IPS-15b (cell line): ENCODE results near the gene NAXD.
"Not testable (repeated sequence)": the region's sequence is repeated elsewhere in the genome, so short reads cannot be mapped to it uniquely, and the experiment has no call there.

Source experiments
- H3K27me3 ChIP-seq: one replicate; pipeline ENCODE4 v1.6.1; 2013; ENCODE audit warnings: low read length; ENCODE audit not compliant: control insufficient read depth, insufficient read depth
- H3K36me3 ChIP-seq: one replicate; pipeline ENCODE4 v1.6.1; 2013; ENCODE audit warnings: low read length; ENCODE audit not compliant: control insufficient read depth, insufficient read depth
- H3K4me1 ChIP-seq: one replicate; pipeline ENCODE4 v1.6.1; 2013; ENCODE audit warnings: mild to moderate bottlenecking, low read length; ENCODE audit not compliant: control insufficient read depth, insufficient read depth
- H3K4me3 ChIP-seq: one replicate; pipeline ENCODE4 v1.5.1; 2013; ENCODE audit warnings: low read depth, low read length
- H3K9ac ChIP-seq: one replicate; pipeline ENCODE4 v1.6.1; 2013; ENCODE audit warnings: low read depth, mild to moderate bottlenecking, low read length
- H3K9me3 ChIP-seq: one replicate; pipeline ENCODE4 v1.6.1; 2013; ENCODE audit warnings: mild to moderate bottlenecking, low read length; ENCODE audit not compliant: control insufficient read depth, insufficient read depth

The NAXD gene

DNA sequence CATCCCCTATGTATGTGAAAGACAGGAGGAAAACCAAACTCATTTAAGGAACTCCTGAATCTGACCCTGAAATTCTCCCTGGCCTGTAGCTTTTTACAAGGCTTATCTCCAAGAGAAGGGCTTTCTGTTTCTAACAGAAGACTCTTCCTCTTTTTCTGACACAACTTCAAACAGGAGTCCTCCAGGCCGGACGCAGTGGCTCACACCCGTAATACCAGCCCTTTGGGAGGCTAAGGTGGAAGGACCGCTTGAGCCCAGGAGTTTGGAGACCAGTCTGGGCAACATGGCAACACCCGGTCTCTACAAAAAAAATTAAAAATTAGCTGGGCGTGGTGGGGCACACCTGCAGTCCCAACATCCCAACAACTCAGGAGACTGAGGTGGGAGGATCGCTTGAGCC, 48.7 kb downstream of the NAXD start:
- H3K4me3 ChIP-seq, result no peak overlapping the region
- H3K27me3 ChIP-seq, result no peaks in the 10 kb centered on the region
- no peaks in the 10 kb centered on the region for H3K4me1 ChIP-seq
- peaks cover 20% of the 10 kb centered on the region for H3K36me3 ChIP-seq
- H3K9ac ChIP-seq, result no peak overlapping the region
- peaks cover 5% of the 10 kb centered on the region for H3K9me3 ChIP-seq

DNA sequence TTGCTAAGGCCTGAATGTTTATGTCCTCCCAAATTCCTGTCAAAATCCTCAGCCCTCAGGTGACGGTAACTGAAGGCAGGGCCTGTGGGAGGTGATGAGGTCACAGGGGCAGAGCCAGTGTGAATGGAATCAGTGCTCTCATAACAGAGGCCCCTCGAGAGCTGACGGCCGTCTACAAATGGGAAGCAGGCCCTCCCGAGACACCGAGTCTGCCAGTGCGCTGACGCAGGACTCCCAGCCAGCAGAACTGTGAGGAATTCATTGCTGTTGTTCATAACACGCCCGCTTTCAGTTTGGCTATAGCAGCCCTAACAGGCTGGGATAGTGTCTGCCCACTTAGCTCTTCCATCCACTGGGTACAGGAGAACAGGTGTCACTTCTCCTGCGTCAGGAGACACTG, 49.3 kb downstream of the NAXD start:
- H3K36me3 ChIP-seq, result peaks cover 25% of the 10 kb centered on the region
- H3K27me3 ChIP-seq, result no peaks in the 10 kb centered on the region
- no peak overlapping the region for H3K9ac ChIP-seq
- no peak overlapping the region for H3K4me3 ChIP-seq
- H3K9me3 ChIP-seq, result peaks cover 6% of the 10 kb centered on the region
- H3K4me1 ChIP-seq, result no peaks in the 10 kb centered on the region

DNA sequence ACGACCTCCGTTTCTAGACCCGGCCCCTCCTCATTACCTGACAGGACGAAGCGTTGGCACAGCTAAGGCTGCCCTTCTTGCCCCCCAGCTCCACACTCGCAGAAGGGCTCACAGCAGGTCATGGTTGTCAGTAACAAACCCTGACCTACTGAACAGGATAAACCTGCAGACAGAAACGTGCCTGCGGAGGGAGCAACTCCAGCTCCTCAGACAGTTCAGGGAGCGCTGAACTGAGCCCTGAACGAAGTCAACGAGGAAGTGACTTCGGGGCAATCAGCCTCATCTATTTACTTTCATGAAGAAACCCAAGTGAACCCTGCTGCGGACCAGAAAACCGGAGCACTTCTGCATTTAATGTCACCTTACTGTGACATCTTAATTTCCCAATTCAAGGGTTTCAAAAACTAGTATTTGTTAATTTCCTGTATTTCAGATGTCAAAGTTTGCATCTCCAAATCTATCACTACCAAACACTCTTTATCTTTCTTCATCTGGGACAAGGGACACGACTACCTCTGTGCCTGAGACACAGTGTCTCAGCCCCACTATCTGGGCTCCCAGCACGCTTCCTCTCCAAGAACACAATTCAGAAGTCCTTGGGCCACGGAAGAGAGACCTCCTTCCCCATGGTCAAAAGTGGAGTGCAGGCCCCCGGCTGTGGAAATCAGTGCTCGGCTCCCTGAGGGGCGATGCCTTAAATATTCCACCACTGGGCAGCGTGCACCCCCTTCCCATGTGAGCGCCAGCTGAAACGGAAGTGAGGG, 50.3 kb downstream of the NAXD start:
- Histone ChIP-seq H3K9ac (no peak overlapping the region), H3K27me3 (no peaks in the 10 kb centered on the region), H3K9me3 (peaks cover 6% of the 10 kb centered on the region), H3K4me3 (no peak overlapping the region), H3K36me3 (peaks cover 25% of the 10 kb centered on the region), H3K4me1 (no peaks in the 10 kb centered on the region)

DNA sequence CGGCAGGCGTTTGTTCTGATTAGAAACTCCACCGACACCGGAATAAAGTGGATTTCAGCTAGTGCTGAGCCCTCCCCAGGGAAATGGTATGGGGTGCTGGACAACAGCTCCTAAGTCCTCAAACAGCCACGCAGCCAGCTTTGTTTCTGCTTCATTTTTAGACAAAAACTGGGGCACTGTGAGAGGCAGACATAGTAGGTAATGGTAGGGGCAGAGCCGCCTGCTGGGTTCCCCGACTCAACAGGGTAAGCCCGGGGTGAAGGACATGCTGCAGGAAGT, 50.8 kb downstream of the NAXD start:
- Histone ChIP-seq H3K36me3 (peaks cover 25% of the 10 kb centered on the region), H3K4me1 (no peaks in the 10 kb centered on the region), H3K4me3 (no peak overlapping the region), H3K9ac (no peak overlapping the region), H3K27me3 (no peaks in the 10 kb centered on the region), H3K9me3 (peaks cover 6% of the 10 kb centered on the region)

DNA sequence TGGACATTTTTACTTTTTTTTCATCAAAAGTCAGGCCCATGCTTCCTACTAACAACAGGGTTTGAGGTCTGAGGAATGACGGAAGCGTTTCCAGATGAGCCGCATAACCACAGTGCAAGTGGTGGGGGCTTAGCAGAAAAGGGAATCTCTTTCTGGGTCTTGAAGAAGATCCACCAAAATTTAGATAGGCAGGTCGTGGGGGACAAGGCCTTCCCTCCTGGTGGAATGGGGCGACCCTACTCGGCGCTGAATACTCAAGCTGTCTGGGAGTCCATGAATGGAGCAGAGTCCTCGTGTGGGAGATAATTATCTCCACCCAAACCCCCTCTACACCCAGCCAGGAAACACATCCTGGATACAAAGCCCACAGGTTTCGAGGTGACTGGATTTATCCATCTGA, 53.7 kb downstream of the NAXD start:
- Histone ChIP-seq H3K9me3 (peaks cover 6% of the 10 kb centered on the region), H3K9ac (no peak overlapping the region), H3K4me1 (no peaks in the 10 kb centered on the region), H3K4me3 (no peak overlapping the region), H3K36me3 (peaks cover 17% of the 10 kb centered on the region), H3K27me3 (no peaks in the 10 kb centered on the region)

DNA sequence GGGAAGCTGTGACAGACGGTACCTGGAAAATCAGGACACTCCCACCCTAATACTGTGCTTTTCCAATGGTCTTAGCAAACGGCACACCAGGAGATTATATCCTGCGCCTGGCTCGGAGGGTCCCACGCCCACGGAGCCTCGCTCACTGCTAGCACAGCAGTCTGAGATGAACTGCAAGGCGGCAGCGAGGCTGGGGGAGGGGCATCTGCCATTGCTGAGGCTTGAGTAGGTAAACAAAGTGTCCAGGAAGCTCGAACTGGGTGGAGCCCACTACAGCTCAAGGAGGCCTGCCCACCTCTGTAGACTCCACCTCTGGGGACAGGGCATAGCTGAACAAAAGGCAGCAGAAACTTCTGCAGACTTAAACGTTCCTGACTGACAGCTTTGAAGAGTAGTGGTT, 54.5 kb downstream of the NAXD start:
- H3K9me3 ChIP-seq, H3K4me3 ChIP-seq, H3K9ac ChIP-seq, H3K27me3 ChIP-seq, H3K4me1 ChIP-seq: not testable (repeated sequence)
- peaks cover 15% of the 10 kb centered on the region for H3K36me3 ChIP-seq

DNA sequence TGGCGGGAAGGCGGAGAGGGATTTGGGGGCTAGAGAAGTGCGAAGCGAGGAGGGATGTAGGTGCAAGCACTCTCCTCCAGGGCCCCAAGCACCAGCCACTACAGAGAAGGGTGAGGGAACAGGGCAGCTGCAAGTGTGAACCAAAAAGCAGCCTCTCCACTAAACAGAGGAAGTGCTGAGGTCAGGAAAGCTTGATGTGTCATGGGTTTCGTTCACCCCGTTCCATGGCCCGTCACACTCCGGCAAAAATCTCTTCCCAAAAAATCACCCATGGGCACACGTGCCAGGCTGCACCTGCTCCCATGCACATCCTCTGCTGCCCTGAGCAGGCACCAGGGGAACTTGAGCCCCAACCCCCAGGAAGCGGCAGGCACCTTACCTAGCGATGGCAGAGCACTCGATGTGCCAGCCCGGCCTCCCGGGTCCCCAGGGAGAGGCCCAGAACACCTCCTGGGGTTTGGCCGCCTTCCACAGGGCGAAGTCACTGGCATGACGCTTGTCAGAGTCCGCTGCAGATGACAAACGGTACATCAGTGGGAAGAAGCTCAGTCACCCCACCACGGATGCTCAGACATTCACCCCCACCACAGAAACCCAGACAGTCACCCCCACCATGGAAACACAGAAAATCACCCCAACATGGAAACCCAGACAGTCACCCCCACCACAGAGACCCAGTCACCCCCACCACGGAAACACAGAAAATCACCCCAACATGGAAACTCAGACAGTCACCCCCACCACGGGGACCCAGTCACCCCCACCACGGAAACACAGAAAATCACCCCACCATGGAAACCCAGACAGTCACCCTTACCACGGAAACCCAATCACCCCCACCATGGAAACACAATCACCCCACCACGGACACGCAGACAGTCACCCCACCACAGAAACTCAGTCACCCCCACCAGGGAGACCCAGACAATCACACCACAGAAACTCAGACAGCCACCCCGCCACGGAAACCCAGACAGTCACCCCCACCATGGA, 61.5 kb downstream of the NAXD start:
- no peak overlapping the region for H3K4me3 ChIP-seq
- H3K27me3 ChIP-seq, result no peaks in the 10 kb centered on the region
- H3K9me3 ChIP-seq, result no peaks in the 10 kb centered on the region
- H3K4me1 ChIP-seq, result no peaks in the 10 kb centered on the region
- H3K36me3 ChIP-seq, result peaks cover 18% of the 10 kb centered on the region
- H3K9ac ChIP-seq, result no peak overlapping the region

DNA sequence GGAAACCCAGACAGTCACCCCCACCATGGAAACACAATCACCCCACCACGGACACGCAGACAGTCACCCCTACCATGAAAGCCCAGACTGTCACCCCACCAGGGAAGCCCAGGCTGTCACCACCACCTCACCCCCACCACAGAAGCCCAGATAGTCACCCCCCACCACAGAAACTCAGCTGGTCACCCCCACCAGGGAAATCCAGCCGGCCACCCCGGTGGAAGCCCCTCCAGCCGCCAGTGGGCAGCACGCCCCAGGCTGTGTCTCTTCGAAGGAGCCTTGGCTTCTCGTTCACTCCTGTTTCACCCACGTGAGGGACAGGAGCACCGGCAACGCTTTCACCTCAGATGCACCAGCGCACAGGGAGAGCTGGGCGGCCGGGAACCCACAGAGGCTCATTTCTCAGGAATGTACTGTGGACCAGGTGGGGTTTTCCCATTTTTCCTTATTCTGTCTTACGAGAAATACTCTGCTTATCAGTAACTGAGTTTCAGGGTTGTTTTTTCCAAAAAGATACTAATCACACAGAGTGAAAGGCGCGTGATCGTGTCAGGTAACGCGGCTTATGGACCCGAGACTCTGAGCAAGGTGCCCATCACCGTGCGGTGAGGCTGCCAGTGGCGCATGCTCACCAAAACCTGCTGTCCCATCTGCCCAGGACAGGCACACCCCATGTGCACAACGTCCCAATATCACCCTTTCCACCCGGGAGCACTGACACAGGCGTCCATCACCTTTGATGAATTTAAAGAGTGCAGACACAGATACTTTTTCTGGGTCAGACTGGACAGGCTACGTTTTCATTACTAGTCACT, 62.6 kb downstream of the NAXD start:
- Histone ChIP-seq H3K36me3 (peaks cover 24% of the 10 kb centered on the region), H3K9me3 (no peaks in the 10 kb centered on the region), H3K27me3 (no peaks in the 10 kb centered on the region), H3K4me3 (no peak overlapping the region), H3K9ac (no peak overlapping the region), H3K4me1 (no peaks in the 10 kb centered on the region)

DNA sequence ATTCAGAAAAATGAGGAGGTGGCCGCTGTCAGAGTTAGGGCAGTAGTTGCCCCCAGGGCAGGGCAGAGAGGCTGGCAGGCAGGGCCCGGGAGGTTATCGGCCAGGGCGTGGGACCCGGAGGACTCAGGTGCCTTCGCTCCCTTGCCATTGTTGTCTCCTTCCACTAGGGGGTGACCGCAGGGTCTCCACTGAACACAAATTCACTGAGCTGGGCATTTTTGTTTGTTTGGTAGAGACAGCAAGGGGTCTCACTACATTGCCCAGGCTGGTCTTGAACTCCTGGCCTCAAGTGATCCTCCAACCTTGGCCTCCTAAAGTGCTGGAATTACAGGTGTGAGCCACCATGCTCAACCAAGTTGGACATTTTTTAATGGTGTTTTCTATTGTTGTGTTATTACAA, 65.5 kb downstream of the NAXD start:
- H3K4me3 ChIP-seq, result no peak overlapping the region
- H3K27me3 ChIP-seq, result no peaks in the 10 kb centered on the region
- no peaks in the 10 kb centered on the region for H3K4me1 ChIP-seq
- H3K9me3 ChIP-seq, result no peaks in the 10 kb centered on the region
- H3K9ac ChIP-seq, result no peak overlapping the region
- peaks cover 27% of the 10 kb centered on the region for H3K36me3 ChIP-seq

DNA sequence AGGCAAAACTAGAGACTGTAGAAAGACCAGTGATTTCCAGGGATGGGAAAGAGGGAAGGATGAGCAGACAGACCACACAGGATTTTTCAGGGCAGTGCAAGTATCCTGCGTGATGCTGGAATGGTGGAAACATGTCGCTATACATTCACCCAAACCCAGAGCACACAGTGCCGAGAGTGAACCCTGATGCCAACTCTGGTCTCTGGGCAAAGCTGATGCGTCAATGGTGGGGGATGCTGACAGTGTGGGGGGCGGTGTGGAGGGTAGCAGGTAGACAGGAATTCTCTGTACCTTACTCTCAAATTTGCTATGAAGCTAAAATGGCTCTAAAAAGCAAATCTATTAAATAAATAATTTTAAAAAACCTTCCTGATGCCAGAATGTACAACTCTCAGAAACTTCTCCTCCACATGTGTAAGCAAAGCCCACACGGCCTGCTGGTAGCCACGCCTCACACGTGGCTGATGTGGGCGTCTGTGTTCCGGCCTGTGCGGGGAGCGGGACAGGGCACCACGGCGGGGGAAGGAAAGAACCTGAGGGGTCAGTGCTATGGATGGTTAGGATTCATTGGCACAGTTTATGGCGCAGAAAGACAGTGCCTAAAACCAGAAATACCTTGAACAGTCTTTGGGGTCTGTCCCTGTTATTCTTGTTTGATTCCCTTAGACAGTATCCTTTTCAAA, 66.7 kb downstream of the NAXD start:
- Histone ChIP-seq H3K36me3 (peaks cover 18% of the 10 kb centered on the region), H3K4me1 (no peaks in the 10 kb centered on the region), H3K9ac (no peak overlapping the region)

DNA sequence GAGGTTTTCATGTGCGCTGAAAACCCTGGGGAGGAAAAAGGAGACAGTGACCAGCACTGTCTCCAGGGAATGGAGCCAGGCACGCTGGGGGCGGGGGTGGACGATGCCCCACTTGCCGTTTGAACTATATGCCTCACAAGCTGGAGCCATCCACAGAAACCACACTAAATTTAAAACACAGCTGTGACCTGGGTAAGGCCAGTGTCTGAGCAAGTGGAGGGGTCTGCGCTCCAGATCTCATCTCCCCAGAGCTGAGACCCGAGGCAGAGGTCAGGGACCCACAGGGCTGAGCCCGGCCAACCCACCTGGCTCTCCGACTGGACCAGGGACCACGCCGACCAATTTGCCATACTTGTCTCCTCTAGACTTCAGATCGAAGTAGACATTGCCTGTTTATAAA, 67.4 kb downstream of the NAXD start:
- H3K4me1 ChIP-seq, result no peaks in the 10 kb centered on the region
- no peaks in the 10 kb centered on the region for H3K9me3 ChIP-seq
- H3K36me3 ChIP-seq, result peaks cover 18% of the 10 kb centered on the region
- no peaks in the 10 kb centered on the region for H3K27me3 ChIP-seq
- no peak overlapping the region for H3K4me3 ChIP-seq
- H3K9ac ChIP-seq, result no peak overlapping the region

More for the DNA sequence above, 66.7 kb downstream of the NAXD start:
- Histone ChIP-seq H3K27me3 (no peaks in the 10 kb centered on the region), H3K9me3 (no peaks in the 10 kb centered on the region), H3K4me3 (no peak overlapping the region)
